ENCODE measurements around the gene IRAK4. TPM values are rescaled to one million over a fixed set of nuclear protein-coding genes. Genes with fewer than 3 reads are reported as not detected.

IRAK4 gene
- total RNA-seq, 1 donor from 2014 or later: 23.6 TPM

DNA sequence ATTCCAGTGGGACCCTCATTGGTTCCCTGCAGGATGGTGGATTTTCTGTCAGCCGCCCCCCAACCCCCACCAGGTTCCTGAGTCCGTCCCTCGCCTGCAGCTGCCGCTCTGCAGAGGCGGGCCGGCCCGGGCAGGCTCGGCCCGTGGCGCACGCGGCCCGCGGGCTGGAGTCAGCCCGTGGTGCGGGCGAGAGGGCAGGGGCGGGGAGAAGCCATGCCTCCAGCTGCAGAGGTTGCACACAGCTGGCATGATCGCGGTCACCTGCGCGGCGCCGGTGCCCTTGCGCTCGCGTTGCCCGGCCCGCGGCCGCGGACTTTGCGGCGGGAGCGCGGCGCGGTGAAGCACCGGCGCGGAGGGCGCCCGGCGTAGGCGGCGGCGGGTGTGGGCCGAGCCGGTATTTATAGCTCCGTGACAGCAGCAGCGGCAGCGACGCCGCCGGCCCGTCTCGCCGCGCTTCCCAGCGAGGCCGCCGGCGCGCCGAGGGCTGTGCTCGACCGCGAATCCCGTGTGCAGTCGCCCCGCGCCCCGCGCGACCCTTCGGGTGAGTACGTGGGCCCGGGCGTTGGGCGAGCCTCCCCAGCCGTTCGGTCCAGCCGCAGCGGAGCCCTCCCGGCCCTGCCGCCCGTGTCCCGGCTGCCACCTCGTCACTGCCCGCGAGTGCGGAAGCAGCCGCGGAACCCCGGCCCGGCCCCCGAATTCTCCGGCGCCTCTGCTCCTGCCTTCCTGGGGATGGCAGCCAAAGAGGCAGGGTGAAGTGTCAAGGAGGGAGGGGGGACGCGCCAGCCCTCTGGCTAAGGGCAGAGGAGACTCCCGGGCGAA is 77.1 kb downstream of the IRAK4 start, which contains the start of gene TMEM117:
TSS of gene TMEM117 (plus strand) at position 426 of the 819 bp plus-strand sequence.
- Histone ChIP-seq H3K4me2 (peak within 1 kb of the TSS; percentile 99), H3K36me3 (no peaks in the 10 kb centered on the region), H3K27me3 (peaks cover 56% of the 10 kb centered on the region), H3K79me2 (ENCODE audit: low read depth) (no peaks in the 10 kb centered on the region), H3K27ac (no peak within 1 kb of the TSS), H3K4me1 (no peaks in the 10 kb centered on the region), H3K9ac (no peak within 1 kb of the TSS), H4K20me1 (ENCODE audit: low read depth) (no peaks in the 10 kb centered on the region), H3K4me3 (peak within 1 kb of the TSS; percentile 81), H2AFZ (replicated peaks) (peak within 1 kb of the TSS; percentile 99), H3K9me3 (ENCODE audit: low read depth) (no peaks in the 10 kb centered on the region), H3F3A (ENCODE audit: low read depth) (peaks cover 6% of the 10 kb centered on the region)
- peaks cover 9% of the 10 kb centered on the region for H3K27me3 Mint-ChIP-seq (ENCODE audit: insufficient read depth, low read depth)
- peak within 1 kb of the TSS; percentile 86 for H3K4me3 Mint-ChIP-seq
- DNase-seq (ENCODE audit: low spot score): peak; percentile 72
- no peaks in the 10 kb centered on the region for H3K9me3 Mint-ChIP-seq
- TF ChIP-seq CTCF (IDR thresholded peaks at IDR 0.05) (no peak), EZH2 (IDR thresholded peaks at IDR 0.05) (peak; percentile 77), EZH2phosphoT487 (IDR thresholded peaks at IDR 0.05) (peak; percentile 34)
- H3K36me3 Mint-ChIP-seq: no peaks in the 10 kb centered on the region
- peaks cover 11% of the 10 kb centered on the region for H3K4me1 Mint-ChIP-seq
- peak within 1 kb of the TSS; percentile 10 for H3K27ac Mint-ChIP-seq

GRCh38 chr12:43836475-43836989 is 77.8 kb downstream of the IRAK4 start:
- peak overlapping the region; percentile 99 for H3K4me2 ChIP-seq
- H3K4me1 Mint-ChIP-seq: peaks cover 11% of the 10 kb centered on the region
- peaks cover 56% of the 10 kb centered on the region for H3K27me3 ChIP-seq
- no peaks in the 10 kb centered on the region for H3K36me3 ChIP-seq
- H3K9me3 Mint-ChIP-seq: no peaks in the 10 kb centered on the region
- DNase-seq (ENCODE audit: low spot score): no peak
- no peaks in the 10 kb centered on the region for H3K36me3 Mint-ChIP-seq
- no peak overlapping the region for H3K27ac ChIP-seq
- H3K4me1 ChIP-seq: no peaks in the 10 kb centered on the region
- H3K9me3 ChIP-seq (ENCODE audit: low read depth): no peaks in the 10 kb centered on the region
- H3K9ac ChIP-seq: no peak overlapping the region
- peak overlapping the region; percentile 79 for H3K4me3 Mint-ChIP-seq
- H3K27ac Mint-ChIP-seq: peak overlapping the region; percentile 1
- no peaks in the 10 kb centered on the region for H4K20me1 ChIP-seq (ENCODE audit: low read depth)
- H3K79me2 ChIP-seq (ENCODE audit: low read depth): no peaks in the 10 kb centered on the region
- H3K27me3 Mint-ChIP-seq (ENCODE audit: insufficient read depth, low read depth): peaks cover 9% of the 10 kb centered on the region
- peaks cover 6% of the 10 kb centered on the region for H3F3A ChIP-seq (ENCODE audit: low read depth)
- H2AFZ ChIP-seq (replicated peaks): peak overlapping the region; percentile 99
- peak; percentile 1 for TF ChIP-seq EZH2 (IDR thresholded peaks at IDR 0.05)
- TF ChIP-seq EZH2phosphoT487 (IDR thresholded peaks at IDR 0.05): no peak
- no peak for TF ChIP-seq CTCF (IDR thresholded peaks at IDR 0.05)
- peak overlapping the region; percentile 81 for H3K4me3 ChIP-seq

Other genes with a start within 250 kb of the IRAK4 start
- 8.6 and 10.9 TPM in 2 replicates for gene ADAMTS20, start 206.7 kb upstream of the IRAK4 start, total RNA-seq (ENCODE audit: low replicate concordance)
- 23.4 and 42.6 TPM in 2 replicates for gene PUS7L, start 161 bp upstream of the IRAK4 start, total RNA-seq (ENCODE audit: low replicate concordance)
- 44.6 and 69.2 TPM in 2 replicates for gene TWF1, start 47.4 kb downstream of the IRAK4 start, total RNA-seq (ENCODE audit: low replicate concordance)
- gene TMEM117, start 77.1 kb downstream of the IRAK4 start, total RNA-seq (ENCODE audit: low replicate concordance): 1.6 TPM in 1 of 2 replicates, not detected in the other

Measured in neural progenitor cell (in vitro differentiated cells).